H9 (cell line): ENCODE results near the gene ACER1. TPM values are rescaled to one million over a fixed set of nuclear protein-coding genes. Genes with fewer than 3 reads are reported as not detected.

ENCODE experiments used
- DNase-seq: peaks from one replicate; pipeline ENCODE4 v3.0.0-alpha.2; 2017
- H2AFZ ChIP-seq: one replicate; pipeline ENCODE4 v1.6.1; 2013; ENCODE audit warnings: mild to moderate bottlenecking, low read length, control low read depth, moderate library complexity
- H2AK5ac ChIP-seq: 2 replicates; pipeline ENCODE4 v1.6.1; 2013; ENCODE audit warnings: low read length, control low read depth, mixed read lengths; ENCODE audit not compliant: insufficient read length
- H2BK120ac ChIP-seq: one replicate; pipeline ENCODE4 v1.6.1; 2013; ENCODE audit warnings: low read depth, mild to moderate bottlenecking, low read length, control low read depth, inconsistent platforms; ENCODE audit not compliant: poor library complexity, severe bottlenecking
- H2BK12ac ChIP-seq: 2 replicates; pipeline ENCODE4 v1.6.1; 2013; ENCODE audit warnings: low read length, control low read depth, mixed read lengths, low read depth; ENCODE audit not compliant: insufficient read length
- H2BK15ac ChIP-seq: 2 replicates; pipeline ENCODE4 v1.6.1; 2013; ENCODE audit warnings: low read depth, low read length, control low read depth
- H2BK20ac ChIP-seq: one replicate; pipeline ENCODE4 v1.6.1; 2013; ENCODE audit warnings: low read depth, mild to moderate bottlenecking, low read length, control low read depth, inconsistent platforms; ENCODE audit not compliant: poor library complexity, severe bottlenecking
- H2BK5ac ChIP-seq: 2 replicates; pipeline ENCODE4 v1.6.1; 2013; ENCODE audit warnings: low read length, control low read depth, mixed read lengths; ENCODE audit not compliant: insufficient read length
- H3K14ac ChIP-seq: 2 replicates; pipeline ENCODE4 v1.6.1; 2013; ENCODE audit warnings: low read length, control low read depth; ENCODE audit not compliant: insufficient read depth
- H3K18ac ChIP-seq: 2 replicates; pipeline ENCODE4 v1.6.1; 2013; ENCODE audit warnings: low read depth, mild to moderate bottlenecking, mixed read lengths, low read length, control low read depth; ENCODE audit not compliant: insufficient read length
- H3K23ac ChIP-seq: 2 replicates; pipeline ENCODE4 v1.6.1; 2013; ENCODE audit warnings: low read length, control low read depth, mixed read lengths, low read depth; ENCODE audit not compliant: insufficient read length
- H3K23me2 ChIP-seq: 2 replicates; pipeline ENCODE4 v1.6.1; 2013; ENCODE audit warnings: low read depth, mild to moderate bottlenecking, mixed read lengths, low read length, control low read depth; ENCODE audit not compliant: insufficient read length, poor library complexity, severe bottlenecking
- H3K27ac ChIP-seq: 2 replicates; pipeline ENCODE4 v1.5.1; 2013; ENCODE audit warnings: low read length, control low read depth, mixed read lengths, low read depth; ENCODE audit not compliant: insufficient read length
- H3K27me3 ChIP-seq: 2 replicates; pipeline ENCODE4 v1.6.1; 2013; ENCODE audit warnings: low read length, control low read depth, inconsistent platforms; ENCODE audit not compliant: insufficient read depth
- H3K4ac ChIP-seq: 2 replicates; pipeline ENCODE4 v1.6.1; 2013; ENCODE audit warnings: low read depth, mild to moderate bottlenecking, control low read depth, inconsistent platforms, low read length, moderate library complexity
- H3K4me1 ChIP-seq: 2 replicates; pipeline ENCODE4 v1.6.1; 2013; ENCODE audit warnings: low read length, control low read depth, inconsistent platforms; ENCODE audit not compliant: insufficient read depth
- H3K4me2 ChIP-seq: 2 replicates; pipeline ENCODE4 v1.6.1; 2013; ENCODE audit warnings: low read length, control low read depth, mixed read lengths; ENCODE audit not compliant: insufficient read length, insufficient read depth
- H3K56ac ChIP-seq: 2 replicates; pipeline ENCODE4 v1.6.1; 2013; ENCODE audit warnings: low read depth, mild to moderate bottlenecking, mixed read lengths, low read length, control low read depth; ENCODE audit not compliant: insufficient read length
- H3K79me1 ChIP-seq: 2 replicates; pipeline ENCODE4 v1.6.1; 2013; ENCODE audit warnings: low read depth, mild to moderate bottlenecking, moderate library complexity, low read length, control low read depth, inconsistent platforms; ENCODE audit not compliant: insufficient read depth, poor library complexity, severe bottlenecking
- H3K79me2 ChIP-seq: 2 replicates; pipeline ENCODE4 v1.6.1; 2013; ENCODE audit warnings: low read length, control low read depth, inconsistent platforms; ENCODE audit not compliant: insufficient read depth
- H3K9ac ChIP-seq: 2 replicates; pipeline ENCODE4 v1.6.1; 2013; ENCODE audit warnings: low read length, control low read depth, mixed read lengths; ENCODE audit not compliant: insufficient read length; ENCODE audit errors: extremely low read depth
- H3K9me3 ChIP-seq: one replicate; pipeline ENCODE4 v1.6.1; 2013; ENCODE audit warnings: low read depth, low read length, inconsistent platforms; ENCODE audit not compliant: control insufficient read depth
- H3T11ph ChIP-seq: one replicate; pipeline ENCODE4 v1.6.1; 2013; ENCODE audit warnings: mild to moderate bottlenecking, low read length, control low read depth, inconsistent platforms
- H4K20me1 ChIP-seq: one replicate; pipeline ENCODE4 v1.6.1; 2013; ENCODE audit not compliant: control insufficient read depth, insufficient read length, insufficient read depth
- H4K5ac ChIP-seq: 2 replicates; pipeline ENCODE4 v1.6.1; 2013; ENCODE audit warnings: low read depth, mild to moderate bottlenecking, mixed read lengths, low read length, control low read depth; ENCODE audit not compliant: insufficient read length
- H4K8ac ChIP-seq: replicated peaks from 2 replicates; pipeline ENCODE4 v1.6.1; 2013; ENCODE audit warnings: low read length, control low read depth, mixed read lengths, low read depth; ENCODE audit not compliant: insufficient read length
- H4K91ac ChIP-seq: 2 replicates; pipeline ENCODE4 v1.6.1; 2013; ENCODE audit warnings: low read depth, mild to moderate bottlenecking, moderate library complexity, mixed read lengths, low read length, control low read depth; ENCODE audit not compliant: insufficient read length
- H3K27ac Mint-ChIP-seq, 3 experiments: 2 replicates in 2 of 3; 3 replicates in 1 of 3; pipeline ENCODE4 v1.8.0; 2020 to 2021; ENCODE audit warnings: mixed read lengths in 3 of 3, mild to moderate bottlenecking in 1 of 3, moderate library complexity in 1 of 3
- H3K27me3 Mint-ChIP-seq: 2 replicates; pipeline ENCODE4 v1.8.0; 2021; ENCODE audit warnings: low read depth, mild to moderate bottlenecking, moderate library complexity, mixed read lengths
- H3K36me3 Mint-ChIP-seq, 3 experiments: 2 replicates in 2 of 3; 3 replicates in 1 of 3; pipeline ENCODE4 v1.8.0; 2020 to 2021; ENCODE audit warnings: low read depth in 3 of 3, mixed read lengths in 3 of 3; ENCODE audit not compliant: insufficient read depth in 1 of 3
- H3K4me1 Mint-ChIP-seq, 2 experiments: 2 replicates each; pipeline ENCODE4 v1.8.0; 2020; ENCODE audit warnings: mixed read lengths in 2 of 2
- H3K4me3 Mint-ChIP-seq, 2 experiments: 2 replicates in 1 of 2; 3 replicates in 1 of 2; pipeline ENCODE4 v1.8.0; 2020 to 2021; ENCODE audit warnings: mild to moderate bottlenecking in 2 of 2, mixed read lengths in 2 of 2, moderate library complexity in 1 of 2
- H3K9me3 Mint-ChIP-seq, 2 experiments: 2 replicates in 1 of 2; 3 replicates in 1 of 2; pipeline ENCODE4 v1.8.0; 2020; ENCODE audit warnings: mild to moderate bottlenecking in 2 of 2, mixed read lengths in 2 of 2, moderate library complexity in 1 of 2
- WGBS: extraction: QIAGEN DNeasy Blood & Tissue Kit; methylation state at CpG from one replicate; pipeline ENCODE4 v1.1.7; 2013; ENCODE audit warnings: missing lambda C conversion rate, low lambda C conversion rate, mixed read lengths; ENCODE audit not compliant: insufficient read length; ENCODE audit errors: extremely low coverage; 5-methylcytosine and 5-hydroxymethylcytosine counted together
- total RNA-seq: library from RNA; stranded (reverse); gene quantifications from 2 replicates; pipeline ENCODE4 v1.2.1, GENCODE V29; 2021
- TF ChIP-seq, protein P1 (sequence below): fragments of 200-600 bp; sonication (generic); conservative IDR thresholded peaks from 3 replicates; pipeline ENCODE4 v1.8.0; 2021; ENCODE audit warnings: antibody characterized with exemption, mild to moderate bottlenecking

Gene ACER1
- total RNA-seq, 1 experiment from 2014 or later = not detected

DNA sequence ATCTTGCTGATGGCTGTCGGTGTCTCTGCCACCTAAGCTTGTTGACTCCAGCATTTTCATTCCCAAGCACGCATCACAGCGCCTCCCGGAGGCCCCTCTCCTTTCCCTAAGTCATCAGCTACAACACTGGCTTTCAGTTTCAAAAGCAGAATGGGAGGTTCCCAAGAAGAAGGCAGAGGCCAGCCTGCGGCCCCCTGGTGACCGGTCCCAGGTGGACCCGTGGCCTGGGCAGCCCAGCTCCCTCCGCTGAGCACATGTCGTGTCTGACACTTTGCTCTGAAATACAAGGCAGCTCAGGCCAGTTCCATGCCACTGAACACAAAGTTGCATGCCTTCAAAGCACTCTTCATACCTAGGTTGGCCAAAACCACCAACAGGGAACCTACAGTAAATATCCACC is 62.2 kb downstream of the ACER1 start:
- no peak overlapping the region for H3T11ph ChIP-seq
- H4K91ac ChIP-seq = no peak overlapping the region
- no peak overlapping the region for H3K27ac ChIP-seq
- H3K56ac ChIP-seq = no peak overlapping the region
- H3K4me2 ChIP-seq = no peak overlapping the region
- no CpG with 5 or more reads among the region's 9 CpGs for WGBS
- Mint-ChIP-seq H3K27ac (peak overlapping the region; percentile 90 to 94 (median 91); a peak in 5 of 7 replicates), H3K4me3 (no peak overlapping the region; a peak in 1 of 5 replicates), H3K36me3 (peaks cover 25 to 45% (median 45%) of the 10 kb centered on the region in 3 experiments; a peak in 6 of 7 replicates), H3K27me3 (no peaks in the 10 kb centered on the region), H3K9me3 (no peaks in the 10 kb centered on the region), H3K4me1 (peaks cover 47 to 55% of the 10 kb centered on the region in 2 experiments)
- no peak overlapping the region for H2AFZ ChIP-seq
- no peak overlapping the region for H3K9ac ChIP-seq
- no peak overlapping the region for H2BK15ac ChIP-seq
- no peak overlapping the region for H2BK5ac ChIP-seq
- H3K4ac ChIP-seq = no peak overlapping the region
- H4K5ac ChIP-seq = no peak overlapping the region
- H3K4me1 ChIP-seq = peaks cover 6% of the 10 kb centered on the region; the same call in 1 of the 2 replicates
- H3K23ac ChIP-seq = no peak overlapping the region
- H3K79me1 ChIP-seq = peaks cover 13% of the 10 kb centered on the region
- H3K18ac ChIP-seq = no peak overlapping the region
- TF ChIP-seq, protein P1, sequence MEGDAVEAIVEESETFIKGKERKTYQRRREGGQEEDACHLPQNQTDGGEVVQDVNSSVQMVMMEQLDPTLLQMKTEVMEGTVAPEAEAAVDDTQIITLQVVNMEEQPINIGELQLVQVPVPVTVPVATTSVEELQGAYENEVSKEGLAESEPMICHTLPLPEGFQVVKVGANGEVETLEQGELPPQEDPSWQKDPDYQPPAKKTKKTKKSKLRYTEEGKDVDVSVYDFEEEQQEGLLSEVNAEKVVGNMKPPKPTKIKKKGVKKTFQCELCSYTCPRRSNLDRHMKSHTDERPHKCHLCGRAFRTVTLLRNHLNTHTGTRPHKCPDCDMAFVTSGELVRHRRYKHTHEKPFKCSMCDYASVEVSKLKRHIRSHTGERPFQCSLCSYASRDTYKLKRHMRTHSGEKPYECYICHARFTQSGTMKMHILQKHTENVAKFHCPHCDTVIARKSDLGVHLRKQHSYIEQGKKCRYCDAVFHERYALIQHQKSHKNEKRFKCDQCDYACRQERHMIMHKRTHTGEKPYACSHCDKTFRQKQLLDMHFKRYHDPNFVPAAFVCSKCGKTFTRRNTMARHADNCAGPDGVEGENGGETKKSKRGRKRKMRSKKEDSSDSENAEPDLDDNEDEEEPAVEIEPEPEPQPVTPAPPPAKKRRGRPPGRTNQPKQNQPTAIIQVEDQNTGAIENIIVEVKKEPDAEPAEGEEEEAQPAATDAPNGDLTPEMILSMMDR = peak; percentile 54
- no peak overlapping the region for H2BK120ac ChIP-seq
- H2BK20ac ChIP-seq = no peak overlapping the region
- H3K14ac ChIP-seq = no peak overlapping the region
- peak; percentile 55 for DNase-seq
- no peaks in the 10 kb centered on the region for H4K20me1 ChIP-seq
- H3K27me3 ChIP-seq = no peaks in the 10 kb centered on the region
- H4K8ac ChIP-seq = no peak overlapping the region
- peaks cover 36% of the 10 kb centered on the region; the same call in 1 of the 2 replicates for H3K79me2 ChIP-seq
- no peaks in the 10 kb centered on the region for H3K9me3 ChIP-seq
- no peaks in the 10 kb centered on the region for H3K23me2 ChIP-seq
- no peak overlapping the region for H2AK5ac ChIP-seq
- no peak overlapping the region for H2BK12ac ChIP-seq
